NOMO-1 (cell line): Measurements from ENCODE around the gene CSNK1A1.
A peak's percentile ranks its signal among the peaks of the same experiment; 100 is the strongest.

Source experiments
- DNase-seq, 2 experiments: peaks; one replicate each; lab custom pipeline; 2025; ENCODE audit not compliant: unreplicated experiment in 2 of 2; lab: John Stamatoyannopoulos, UW

CSNK1A1 gene

GRCh38 chr5:149443210-149443609, 108.0 kb downstream of the CSNK1A1 start:
- DNase-seq: no peak

GRCh38 chr5:149442563-149443182, 108.6 kb downstream of the CSNK1A1 start:
- DNase-seq: peak; percentile 33 to 42
